ENCODE results near the gene NFE2L3.
"Not testable (repeated sequence)": the region's sequence is repeated elsewhere in the genome, so short reads cannot be mapped to it uniquely, and the experiment has no call there.

Gene NFE2L3

DNA sequence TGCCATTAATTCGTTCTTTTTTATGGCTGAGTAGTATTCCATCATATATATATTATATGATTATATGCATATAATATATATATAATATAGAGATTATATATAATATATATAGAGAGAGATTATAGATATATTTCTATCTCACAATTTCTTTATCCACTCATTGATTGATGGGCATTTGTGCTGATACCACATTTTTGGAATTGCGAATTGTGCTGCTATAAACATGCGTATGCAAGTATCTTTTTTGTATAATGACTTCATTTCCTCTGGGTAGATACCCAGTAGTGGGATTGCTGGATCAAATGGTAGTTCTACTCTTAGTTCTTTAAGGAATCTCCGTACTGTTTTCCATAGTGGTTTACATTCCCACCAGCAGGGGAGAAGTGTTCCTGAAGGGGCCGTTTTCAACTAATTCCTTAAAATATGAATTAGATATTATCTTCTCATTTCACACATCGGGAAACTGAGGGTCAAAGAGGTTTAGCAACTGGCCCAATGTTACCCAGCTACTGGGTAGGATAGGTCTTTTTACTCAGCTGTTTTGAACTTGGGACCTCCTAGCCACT is 16.5 kb downstream of the NFE2L3 start:
- DNase-seq (ENCODE audit: low read depth), result no peak

DNA sequence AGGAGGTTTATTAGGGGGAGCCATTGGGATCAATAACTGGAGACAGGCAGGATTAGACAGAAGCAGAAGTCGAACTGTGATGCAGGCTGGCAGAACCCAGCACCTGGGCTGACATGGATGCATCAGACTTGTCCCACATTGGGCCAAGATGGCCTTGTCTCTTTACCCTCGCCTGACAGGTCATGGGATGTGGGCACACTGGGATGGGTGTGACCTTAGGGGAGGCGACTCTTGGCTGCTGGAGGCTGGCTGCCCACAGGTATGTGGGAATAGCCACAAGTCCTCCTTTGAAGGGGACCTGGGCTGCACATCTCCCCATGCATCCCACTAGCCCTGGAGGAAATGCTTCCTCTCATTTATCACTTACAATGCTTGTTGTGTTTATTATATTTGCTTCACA is 17.3 kb downstream of the NFE2L3 start:
- no peak for DNase-seq (ENCODE audit: low read depth)

DNA sequence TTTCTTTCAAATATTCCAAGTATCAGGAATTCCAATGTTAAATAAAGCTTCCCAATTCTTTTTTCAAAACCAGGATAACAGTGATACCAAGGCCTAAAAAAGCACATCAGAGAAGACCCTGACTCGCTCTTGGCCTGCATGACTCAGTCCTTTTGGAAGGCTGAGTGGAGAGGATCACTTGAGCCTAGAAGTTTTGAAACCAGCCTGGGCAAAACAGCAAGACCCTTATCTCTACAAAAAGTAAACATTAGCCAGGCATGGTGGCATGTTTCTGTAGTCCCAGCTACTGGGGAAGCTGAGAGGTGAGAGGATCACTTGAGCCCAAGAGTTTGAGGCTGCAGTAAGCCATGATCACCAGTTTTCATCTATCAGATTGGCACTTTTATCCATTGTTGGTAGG is 18.7 kb downstream of the NFE2L3 start:
- DNase-seq (ENCODE audit: low read depth), result no peak

DNA sequence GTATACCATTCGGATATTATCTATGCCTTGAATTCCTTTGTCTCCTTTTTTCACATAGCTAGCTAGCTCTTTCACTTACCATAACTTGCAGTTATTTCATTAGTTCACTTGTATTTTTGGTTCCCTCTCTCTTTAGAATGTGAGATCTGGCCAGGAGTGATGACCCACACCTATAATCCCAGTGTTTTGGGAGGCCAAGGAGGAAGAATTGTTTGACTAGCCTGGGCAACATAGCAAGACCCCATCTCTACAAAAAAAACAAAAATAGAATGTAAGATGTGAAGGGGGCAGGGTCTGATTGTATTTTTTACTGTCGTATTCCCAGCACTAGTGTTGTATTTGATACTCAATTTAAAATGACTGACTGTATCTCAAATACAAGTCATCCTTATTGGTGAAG is 19.6 kb downstream of the NFE2L3 start:
- DNase-seq (ENCODE audit: low read depth), result no peak

DNA sequence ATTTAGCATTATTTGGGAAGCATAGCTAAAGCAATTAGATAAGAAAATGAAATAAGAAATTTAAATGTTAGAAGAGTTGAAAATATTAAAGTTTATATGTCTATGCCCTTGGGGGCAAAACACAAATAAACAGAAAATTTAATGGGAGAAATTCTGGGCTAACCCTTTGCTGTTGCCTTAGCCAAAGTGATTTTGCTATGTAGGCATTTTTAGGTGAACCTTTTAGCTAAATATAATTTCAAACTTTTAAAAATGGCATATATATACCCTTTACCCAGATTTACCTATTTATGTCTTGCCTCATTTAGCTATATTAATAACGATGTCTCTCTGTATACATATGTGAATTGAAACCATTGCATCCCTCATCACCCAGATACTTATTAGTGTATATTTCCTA is 20.1 kb downstream of the NFE2L3 start:
- DNase-seq (ENCODE audit: low read depth), result no peak

DNA sequence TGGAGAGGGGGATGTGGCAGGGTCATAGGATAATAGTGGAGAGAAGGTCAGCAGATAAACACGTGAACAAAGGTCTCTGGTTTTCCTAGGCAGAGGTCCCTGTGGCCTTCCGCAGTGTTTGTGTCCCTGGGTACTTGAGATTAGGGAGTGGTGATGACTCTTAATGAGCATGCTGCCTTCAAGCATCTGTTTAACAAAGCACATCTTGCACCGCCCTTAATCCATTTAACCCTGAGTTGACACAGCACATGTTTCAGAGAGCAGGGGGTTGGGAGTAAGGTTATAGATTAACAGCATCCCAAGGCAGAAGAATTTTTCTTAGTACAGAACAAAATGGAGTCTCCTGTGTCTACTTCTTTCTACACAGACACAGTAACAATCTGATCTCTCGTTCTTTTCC is 23.9 kb downstream of the NFE2L3 start:
- DNase-seq (ENCODE audit: low read depth), result not testable (repeated sequence)

DNA sequence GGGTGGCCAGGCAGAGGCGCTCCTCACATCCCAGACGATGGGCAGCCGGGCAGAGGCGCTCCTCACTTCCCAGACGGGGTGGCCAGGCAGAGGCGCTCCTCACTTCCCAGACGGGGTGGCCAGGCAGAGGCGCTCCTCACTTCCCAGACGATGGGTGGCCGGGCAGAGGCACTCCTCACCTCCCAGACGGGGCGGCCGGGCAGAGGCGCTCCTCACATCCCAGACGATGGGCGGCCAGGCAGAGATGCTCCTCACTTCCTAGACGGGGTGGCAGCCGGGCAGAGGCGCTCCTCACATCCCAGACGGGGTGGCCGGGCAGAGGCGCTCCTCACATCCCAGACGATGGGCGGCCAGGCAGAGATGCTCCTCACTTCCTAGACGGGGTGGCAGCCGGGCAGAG is 24.7 kb downstream of the NFE2L3 start:
- not testable (repeated sequence) for DNase-seq (ENCODE audit: low read depth)

DNA sequence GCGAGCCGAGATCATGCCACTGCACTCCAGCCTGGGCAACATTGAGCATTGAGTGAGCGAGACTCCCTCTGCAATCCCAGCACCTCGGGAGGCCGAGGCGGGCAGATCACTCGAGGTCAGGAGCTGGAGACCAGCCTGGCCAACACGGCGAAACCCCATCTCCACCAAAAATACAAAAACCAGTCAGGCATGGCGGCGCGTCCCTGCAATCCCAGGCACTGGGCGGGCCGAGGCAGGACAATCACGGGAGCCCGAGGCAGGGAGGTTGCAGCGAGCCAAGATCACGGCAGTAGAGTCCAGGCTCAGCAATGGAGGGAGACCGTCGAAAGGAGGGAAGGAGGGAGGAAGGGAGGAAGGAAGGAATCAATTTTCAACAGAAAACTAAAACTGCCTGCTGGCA is 25.3 kb downstream of the NFE2L3 start:
- not testable (repeated sequence) for DNase-seq (ENCODE audit: low read depth)

DNA sequence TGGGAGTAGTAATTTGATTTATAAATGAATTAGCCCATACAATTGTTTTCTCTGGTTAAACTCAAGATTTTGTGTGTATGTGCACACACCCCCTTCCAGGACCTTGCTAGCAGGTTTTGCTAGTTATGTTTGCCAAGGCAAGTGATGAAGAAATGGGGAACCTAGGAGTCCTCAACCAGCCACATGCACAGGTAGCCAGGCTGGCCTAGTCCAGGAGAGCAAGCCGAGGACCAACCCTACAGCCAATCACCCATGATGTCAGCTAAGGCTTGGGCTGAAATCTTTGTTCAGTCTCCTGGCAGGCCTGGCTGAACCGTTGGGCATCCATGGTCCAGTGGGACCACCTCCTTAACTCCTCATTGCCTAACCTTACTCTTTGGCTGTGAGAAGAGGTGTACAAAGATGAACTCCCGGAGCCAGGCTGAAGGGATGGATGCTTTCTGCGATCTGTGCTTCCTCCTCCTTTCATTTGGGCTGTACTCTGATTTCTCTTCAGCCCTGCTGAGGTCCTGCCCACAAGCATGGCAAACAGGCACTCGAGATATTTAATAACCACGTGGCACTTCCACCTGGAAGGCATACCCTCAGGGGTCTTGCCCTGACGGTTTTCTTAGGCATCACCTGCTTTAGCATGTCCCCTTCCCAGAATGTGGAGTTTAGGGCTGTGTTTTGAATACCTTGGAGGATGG is 26.4 kb downstream of the NFE2L3 start:
- DNase-seq (ENCODE audit: low read depth), result no peak

DNA sequence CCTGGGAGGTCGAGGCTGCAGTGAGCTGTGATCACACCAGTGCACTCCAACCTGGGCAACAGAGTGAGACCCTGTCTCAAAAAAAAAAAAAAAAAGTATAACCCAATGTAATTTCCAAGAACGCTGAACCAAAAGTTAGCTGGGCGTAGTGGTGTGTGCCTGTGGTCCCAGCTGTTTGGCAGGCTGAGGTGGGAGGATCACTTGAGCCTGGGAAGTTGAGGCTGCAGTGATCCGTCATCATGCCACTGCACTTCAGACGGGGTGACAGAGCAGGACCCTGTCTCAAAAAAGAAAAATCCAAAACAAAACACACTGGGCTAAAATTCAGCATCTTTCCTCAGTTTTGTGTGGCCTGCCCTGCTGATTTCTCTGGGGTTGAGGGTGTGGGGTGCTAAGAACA is 27.4 kb downstream of the NFE2L3 start:
- no peak for DNase-seq (ENCODE audit: low read depth)

DNA sequence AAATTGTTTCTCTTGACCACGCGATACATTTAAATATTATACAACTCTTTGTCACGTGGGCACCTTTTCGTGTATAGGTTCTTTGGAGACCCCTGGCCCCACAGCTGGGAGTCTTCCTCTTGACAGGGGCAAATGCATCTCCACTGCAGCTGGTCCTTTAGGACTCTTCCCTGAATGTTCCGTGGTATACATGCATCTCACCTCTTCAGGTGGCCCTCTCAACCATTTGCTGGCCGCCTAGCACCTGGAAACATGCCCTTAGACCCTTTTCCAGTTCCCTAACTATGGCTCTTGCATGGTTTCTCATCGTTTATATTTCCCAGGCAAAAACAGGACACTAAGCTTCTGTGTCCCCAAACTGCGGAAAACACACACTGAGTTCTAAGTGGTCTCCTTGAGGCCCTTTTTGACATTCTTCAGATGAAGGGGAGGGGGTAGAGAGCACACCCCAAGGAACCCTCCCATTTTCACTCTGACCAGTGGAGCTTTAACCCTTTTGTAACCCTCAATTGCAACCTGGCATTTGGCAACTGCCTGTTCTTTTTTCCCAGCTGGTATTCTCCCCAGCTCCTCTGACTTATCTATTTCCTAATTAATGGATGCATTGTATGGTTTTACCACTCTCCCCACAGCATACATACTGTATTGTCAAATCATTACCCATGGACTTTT is 28.0 kb downstream of the NFE2L3 start:
- no peak for DNase-seq (ENCODE audit: low read depth)

DNA sequence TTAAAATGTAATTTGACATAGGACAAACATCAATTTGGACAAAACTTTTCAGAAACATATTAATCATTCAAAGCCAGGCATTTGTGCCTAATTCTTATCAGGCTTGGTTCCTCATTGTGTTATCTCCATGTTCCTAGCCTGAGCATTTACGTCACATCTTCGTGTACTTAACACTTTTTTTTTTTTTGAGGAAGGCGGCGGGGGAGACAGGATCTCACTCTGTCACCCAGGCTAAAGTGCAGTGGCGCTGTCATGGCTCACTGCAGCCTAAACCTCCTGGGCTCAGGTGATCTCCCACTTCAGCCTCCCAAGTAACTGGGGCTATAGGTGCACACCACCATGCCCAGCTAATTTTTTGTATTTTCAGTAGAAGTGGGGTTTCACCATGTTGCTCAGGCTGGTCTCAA is 28.8 kb downstream of the NFE2L3 start:
- no peak for DNase-seq (ENCODE audit: low read depth)

DNA sequence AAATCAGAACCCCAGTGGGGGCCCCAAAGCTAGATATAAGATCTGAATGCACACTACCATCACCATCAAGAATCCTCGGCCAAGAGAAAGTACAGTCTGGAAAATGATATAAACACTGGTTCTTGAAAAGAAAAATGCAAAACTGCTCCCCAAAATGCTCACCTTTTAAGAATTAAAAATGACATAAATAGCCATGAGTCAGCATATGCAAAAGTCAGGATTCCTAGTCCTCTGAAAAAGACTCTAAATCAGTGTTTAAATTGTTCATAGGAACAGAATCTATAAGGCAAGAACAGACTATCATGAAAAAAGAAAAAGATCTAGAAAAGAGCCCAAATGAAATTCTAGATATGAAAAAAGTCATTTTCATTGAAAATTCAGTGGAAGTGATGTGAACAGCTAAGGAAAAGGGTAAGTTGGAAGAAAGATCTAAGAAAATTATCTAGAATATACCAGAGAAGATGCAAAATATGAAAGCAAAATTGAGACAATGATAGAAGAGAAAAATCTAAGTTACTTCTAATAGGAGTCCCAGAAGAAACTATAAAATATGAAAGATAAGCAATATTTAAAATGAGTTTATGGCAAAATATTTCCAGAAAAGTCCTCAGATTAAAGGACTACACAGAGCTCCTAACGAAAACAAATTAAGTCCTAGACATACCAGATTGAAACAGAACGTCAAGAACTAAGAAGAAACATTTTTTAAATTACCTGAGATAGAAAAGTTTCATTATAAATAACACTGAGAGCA is 29.7 kb downstream of the NFE2L3 start:
- no peak for DNase-seq (ENCODE audit: low read depth)

DNA sequence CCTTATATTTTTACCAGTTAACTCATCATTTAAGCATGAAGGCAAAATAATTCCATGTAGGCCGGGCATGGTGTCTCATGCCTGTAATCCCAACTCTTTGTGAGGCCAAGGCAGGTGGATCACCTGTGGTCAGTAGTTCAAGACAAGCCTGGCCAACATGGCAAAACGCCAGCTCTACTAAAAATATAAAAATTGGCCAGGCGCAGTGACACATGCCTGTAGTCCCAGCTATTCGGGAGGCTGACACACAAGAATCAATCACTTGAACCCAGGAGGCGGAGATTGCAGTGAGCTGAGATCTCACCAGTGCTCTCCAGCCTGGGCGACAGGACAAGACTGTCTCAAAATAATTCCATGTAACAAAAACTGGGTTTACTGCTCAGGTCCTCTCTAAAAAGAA is 30.3 kb downstream of the NFE2L3 start:
- DNase-seq (ENCODE audit: low read depth), result no peak

DNA sequence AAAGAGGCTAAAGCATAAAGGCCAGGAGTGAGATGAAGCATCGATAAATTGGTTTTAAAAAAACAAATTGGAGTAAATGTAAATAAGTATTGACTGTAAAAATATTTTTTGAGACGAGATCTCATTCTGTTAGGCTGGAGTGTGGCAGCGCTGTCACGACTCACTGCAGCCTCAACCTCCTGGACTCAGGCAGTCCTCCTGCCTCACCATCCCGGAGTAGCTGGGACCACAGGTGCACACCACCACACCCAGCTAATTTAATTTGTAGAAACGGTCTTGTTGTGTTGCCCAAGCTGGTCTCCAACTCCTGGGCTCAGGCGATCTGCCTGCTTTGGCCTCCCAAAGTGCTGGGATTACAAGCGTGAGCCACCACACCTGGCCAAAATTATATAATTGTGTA is 30.7 kb downstream of the NFE2L3 start:
- DNase-seq (ENCODE audit: low read depth), result no peak

DNA sequence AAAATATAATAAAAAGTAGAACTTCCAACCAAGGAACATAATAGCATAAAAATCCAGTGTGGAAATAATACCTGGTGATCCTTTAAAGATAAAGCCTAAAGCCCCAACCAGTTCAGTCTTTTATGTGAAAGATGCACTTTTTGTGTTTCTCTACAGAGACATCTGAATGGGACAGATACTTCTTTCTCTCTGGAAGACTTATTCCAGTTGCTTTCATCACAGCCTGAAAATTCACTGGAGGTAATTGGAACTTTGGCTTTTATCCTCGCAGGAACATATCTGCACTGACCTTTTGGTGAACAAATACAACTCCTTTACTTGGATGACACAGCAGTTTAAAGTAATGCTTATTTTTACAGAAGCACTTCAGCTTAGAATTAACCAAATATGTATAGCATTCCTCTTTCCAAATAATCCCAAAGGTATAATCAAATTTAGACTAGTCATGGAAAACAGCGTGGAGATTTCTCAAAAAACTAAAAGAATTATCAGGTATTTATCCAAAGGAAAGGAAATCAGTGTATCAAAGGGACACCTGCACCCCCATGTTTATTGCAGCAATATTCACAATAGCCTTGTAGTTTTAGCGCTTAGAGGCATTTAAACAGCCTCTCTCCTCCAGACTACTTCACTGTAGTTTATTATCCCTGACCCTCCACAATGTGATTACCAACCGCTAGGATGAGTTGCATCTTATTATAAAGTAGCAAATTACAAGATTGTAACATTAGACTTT is 31.7 kb downstream of the NFE2L3 start:
- DNase-seq (ENCODE audit: low read depth), result no peak

DNA sequence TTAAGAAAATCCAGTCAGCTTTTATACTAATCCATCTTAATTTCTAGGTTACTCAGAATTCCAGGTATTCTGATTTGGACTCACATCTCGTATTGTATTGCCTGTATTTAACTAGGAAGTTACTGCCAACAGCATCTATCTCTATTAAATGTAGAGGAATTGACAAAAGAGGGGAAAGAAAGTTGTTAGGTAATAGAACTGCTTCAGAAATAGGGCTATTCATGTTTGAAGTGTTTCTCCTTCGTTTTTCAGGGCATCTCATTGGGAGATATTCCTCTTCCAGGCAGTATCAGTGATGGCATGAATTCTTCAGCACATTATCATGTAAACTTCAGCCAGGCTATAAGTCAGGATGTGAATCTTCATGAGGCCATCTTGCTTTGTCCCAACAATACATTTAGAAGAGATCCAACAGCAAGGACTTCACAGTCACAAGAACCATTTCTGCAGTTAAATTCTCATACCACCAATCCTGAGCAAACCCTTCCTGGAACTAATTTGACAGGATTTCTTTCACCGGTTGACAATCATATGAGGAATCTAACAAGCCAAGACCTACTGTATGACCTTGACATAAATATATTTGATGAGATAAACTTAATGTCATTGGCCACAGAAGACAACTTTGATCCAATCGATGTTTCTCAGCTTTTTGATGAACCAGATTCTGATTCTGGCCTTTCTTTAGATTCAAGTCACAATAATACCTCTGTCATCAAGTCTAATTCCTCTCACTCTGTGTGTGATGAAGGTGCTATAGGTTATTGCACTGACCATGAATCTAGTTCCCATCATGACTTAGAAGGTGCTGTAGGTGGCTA is 32.5 kb downstream of the NFE2L3 start:
- DNase-seq (ENCODE audit: low read depth), result not testable (repeated sequence)

DNA sequence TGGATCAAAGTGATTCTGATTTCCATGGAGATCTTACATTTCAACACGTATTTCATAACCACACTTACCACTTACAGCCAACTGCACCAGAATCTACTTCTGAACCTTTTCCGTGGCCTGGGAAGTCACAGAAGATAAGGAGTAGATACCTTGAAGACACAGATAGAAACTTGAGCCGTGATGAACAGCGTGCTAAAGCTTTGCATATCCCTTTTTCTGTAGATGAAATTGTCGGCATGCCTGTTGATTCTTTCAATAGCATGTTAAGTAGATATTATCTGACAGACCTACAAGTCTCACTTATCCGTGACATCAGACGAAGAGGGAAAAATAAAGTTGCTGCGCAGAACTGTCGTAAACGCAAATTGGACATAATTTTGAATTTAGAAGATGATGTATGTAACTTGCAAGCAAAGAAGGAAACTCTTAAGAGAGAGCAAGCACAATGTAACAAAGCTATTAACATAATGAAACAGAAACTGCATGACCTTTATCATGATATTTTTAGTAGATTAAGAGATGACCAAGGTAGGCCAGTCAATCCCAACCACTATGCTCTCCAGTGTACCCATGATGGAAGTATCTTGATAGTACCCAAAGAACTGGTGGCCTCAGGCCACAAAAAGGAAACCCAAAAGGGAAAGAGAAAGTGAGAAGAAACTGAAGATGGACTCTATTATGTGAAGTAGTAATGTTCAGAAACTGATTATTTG is 33.3 kb downstream of the NFE2L3 start:
- DNase-seq (ENCODE audit: low read depth), result no peak

DNA sequence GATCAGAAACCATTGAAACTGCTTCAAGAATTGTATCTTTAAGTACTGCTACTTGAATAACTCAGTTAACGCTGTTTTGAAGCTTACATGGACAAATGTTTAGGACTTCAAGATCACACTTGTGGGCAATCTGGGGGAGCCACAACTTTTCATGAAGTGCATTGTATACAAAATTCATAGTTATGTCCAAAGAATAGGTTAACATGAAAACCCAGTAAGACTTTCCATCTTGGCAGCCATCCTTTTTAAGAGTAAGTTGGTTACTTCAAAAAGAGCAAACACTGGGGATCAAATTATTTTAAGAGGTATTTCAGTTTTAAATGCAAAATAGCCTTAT is 33.8 kb downstream of the NFE2L3 start:
- DNase-seq (ENCODE audit: low read depth), result no peak

DNA sequence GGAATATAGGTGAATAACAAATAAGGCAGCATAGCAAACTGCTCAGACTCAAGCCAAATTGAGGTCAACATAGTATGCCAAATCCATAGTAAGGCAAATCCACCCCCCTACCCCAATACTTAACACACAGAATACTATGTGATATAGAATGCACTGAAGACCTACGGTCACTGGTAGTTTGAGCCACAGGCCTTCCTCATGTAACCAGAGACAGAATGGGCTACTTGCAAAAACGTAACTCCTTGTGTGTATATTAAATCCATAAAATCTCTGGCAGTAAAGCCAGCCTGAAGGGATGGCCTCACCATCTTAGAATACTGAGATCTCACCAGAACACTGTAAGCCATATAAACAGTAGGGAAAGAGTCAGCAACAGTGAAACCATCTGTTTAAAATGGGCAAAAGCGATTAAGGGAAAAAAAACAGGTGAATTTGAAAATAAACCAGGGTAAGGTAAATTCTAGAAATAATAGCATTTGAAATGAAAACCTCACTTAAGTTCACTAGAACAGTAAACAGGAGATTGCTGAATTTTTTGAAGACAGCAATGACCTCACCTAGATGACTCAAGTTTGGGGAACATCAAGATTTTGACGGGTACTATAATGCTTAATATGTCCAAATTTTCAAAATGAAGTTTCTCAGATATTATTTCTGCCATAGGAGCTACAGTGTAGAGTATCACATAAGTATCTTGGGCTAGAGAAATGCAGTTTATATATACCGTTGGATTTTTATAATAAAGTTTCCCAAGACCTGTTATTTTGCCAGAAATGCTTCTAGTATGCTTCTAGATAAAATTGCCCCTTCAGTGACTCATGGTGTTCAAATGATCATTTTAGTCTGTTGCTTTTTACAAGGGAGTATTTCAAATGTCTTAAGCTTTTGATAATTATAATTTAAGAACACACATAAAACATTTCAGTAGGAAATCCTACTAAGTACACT is 34.6 kb downstream of the NFE2L3 start:
- DNase-seq (ENCODE audit: low read depth), result no peak

Measured in stromal cell of bone marrow (primary cell).